GM19468 (cell line): ENCODE measurements around the gene NOS1AP.

Experiments
- ATAC-seq: cut with Tn5 transposase; IDR thresholded peaks from one replicate; pipeline ENCODE4 v1.9.1; 2021; ENCODE audit warnings: mild to moderate bottlenecking, moderate library complexity, moderate number of reproducible peaks; ENCODE audit not compliant: unreplicated experiment; ENCODE audit errors: extremely low read depth

NOS1AP gene

DNA sequence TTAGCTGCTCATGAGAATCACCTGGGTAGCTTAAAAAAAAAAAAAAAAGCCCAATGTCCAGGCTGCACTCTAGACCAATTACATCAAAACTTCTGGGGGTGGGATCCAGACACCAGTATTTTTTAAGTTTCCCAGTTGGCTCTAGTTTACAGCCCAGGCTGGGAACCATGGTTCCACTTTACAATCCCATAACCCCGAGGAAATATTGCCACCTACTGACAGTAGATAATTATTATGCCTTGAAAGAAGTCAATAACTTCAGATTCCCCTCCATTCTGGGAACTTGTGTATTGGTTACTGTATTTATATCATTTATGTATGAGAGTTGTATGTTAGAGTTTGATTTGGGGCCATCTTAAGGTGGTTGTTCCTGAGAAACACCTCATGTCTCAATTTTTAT is 207.0 kb downstream of the NOS1AP start:
- ATAC-seq = no peak

DNA sequence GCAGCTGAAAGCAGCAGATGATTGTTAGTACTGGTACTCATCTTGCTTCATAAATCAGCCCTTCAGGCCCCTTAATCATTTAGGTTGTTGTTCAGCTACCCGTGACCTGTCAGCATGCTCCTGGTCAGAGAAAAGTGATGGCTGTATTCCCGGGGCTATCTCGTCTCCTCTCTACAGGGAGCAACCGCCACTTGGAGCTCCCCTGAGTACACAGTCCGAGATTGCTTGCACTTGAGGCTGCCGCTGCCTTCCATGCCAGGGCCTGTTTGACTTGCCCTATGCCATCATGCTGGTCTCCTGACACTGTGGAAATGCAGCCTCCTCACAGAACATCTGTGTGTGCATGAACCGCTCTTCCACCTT is 209.6 kb downstream of the NOS1AP start:
- ATAC-seq = no peak

DNA sequence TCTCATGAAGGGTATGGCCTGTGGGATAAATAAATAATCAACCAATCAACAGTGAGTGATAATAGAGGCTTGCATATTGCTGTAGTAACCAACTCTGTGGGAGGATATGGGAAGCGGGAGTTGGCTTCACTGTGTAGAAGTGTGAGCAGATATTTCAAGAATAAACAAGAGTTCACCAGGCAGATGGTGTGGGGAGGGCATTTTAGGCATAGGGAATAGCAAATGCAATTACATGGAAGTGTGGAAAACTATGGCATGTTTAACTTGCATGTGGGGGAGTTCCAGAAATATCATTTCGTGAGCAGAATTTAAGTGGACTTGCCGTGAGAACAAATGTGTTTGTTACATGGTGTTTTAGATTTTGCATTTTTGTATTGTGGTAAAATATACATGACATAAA is 211.9 kb downstream of the NOS1AP start:
- ATAC-seq = no peak

DNA sequence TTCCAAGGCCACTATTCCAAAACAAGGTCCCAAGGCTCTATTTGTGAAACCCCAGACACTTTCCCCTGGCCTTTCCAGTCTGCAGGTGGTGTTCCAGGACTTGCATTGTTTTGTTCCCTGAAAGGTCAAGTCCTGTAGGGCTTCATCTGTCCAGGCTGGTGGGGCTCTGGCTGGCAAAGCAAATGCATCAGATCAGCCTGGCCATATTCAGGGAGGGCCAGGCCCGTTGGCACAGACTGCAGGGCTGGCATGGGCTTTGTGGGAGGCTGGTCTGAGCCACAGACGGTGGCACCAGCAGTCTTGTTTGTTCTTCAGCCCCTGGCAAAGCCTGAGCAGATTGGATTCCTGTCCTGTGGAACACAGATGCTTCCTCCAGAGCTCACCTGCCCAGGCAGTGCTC is 214.2 kb downstream of the NOS1AP start:
- ATAC-seq = no peak

DNA sequence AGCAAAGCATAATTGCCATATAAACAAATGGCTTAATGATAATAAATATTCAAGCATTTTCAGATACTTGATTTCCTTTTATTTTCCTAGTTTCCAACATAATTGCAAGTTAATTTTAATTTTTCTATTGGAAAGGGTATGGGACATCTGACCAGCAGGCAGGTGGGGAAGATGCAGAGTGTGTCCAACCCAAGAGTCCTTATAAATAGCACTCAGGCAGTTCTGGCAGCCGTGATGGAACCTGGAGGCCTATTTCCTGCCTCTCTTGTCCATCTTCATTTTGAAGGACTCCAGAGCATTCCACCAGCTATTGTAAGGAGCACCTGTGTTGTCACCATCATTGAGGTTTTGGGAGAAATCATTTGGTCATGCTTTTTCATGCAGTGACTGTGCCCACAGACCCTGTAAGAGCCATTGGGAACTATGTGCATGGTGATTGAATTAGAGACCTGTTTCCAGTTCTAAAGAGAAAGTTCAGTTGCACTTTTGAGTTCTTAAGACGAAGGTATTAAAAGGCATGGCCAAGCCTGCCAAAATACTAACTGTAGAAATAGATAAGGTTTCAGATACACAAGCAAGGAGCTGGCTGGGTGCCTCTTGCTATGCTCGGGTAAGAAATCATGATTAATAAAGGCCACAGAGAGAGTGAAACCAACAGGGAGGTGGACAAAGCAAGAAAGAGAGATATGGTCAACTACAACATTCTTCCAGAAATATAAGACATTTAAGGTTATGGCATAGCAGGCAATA is 214.9 kb downstream of the NOS1AP start:
- ATAC-seq = no peak

DNA sequence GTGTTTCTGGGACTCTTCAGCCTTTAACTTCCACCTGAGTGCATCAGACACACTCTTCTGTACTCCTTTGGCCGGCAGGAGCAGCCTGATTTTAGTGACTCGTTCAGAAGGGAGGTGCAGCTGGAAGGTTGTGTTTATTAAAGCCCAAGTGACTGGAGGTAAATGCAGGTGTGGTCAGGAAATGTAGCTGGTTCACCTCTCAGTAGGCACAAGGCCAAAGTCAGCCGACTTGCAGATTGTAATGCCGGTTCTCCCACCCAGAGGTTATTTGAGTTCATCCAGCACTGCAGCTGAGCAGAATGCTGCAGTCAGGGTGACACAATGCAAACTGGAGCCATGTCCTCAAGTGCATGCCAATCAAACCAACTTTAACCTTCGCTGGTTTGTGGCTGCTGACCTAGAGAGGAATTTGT is 215.7 kb downstream of the NOS1AP start:
- ATAC-seq = no peak

DNA sequence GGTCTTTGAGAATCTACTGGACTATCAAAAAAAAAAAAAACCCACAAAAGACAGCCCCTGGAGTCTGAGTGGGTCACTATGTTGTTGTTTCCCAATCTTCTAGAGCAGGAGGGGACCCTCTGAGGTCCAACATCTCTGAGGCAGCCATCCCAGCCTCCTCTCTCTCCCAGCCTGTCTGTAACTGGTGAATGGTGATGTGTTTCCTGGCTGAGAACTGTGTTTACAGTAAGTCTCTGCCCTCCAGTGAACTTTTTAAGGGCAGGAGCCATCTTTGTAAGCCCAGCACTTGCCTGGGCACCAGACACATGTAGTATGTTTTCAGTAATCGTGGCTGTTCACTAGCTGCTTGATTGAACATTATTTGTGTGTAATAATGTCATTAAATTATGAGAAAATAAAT is 221.5 kb downstream of the NOS1AP start:
- ATAC-seq = no peak

DNA sequence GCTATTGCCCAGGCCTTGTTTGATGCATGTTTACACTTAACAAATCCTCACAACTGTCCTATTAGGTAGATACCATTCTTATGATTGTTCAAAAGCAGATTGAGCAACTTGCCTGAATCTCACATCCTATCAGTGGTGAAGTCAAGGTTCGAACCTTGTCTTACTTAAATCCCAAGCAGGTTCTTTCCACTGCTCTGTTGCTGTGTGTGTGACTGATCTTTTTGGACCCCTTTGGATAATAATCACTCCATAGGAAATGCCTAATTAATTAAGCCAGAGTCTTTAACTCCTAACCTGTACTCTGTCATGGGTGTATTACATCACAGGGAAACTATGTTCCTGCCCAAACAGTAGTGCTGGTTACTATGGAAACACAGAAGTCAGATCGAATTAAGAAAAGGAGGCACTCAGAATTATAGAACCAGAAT is 222.9 kb downstream of the NOS1AP start:
- no peak for ATAC-seq

DNA sequence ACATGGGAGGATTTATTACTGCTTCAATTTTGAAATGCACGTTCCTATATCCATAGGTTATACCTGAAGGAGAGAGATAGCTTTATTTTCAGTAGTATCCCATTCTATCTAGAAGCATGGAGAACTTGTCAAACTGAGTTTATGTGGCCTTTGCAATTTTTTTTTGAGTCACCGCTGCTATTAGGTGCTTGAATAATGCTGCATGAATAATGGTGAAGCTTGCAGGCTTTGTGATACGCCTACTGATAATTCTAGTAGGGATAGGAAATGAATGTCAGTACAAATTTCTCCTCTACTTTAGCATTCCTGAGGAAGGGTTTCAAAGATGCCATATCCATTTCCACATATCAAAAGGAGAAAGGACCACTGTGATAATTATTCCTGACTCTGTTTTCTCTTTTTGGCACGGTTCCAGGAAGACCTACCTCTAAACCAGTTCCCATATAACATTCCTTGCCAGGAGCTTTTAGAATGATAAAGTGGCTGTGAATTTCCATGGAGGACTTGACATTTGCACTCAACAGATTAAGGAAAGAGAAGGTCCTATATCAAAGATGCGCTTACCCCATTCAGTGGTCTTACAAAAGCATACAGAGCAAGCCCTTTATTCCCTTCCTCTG is 223.7 kb downstream of the NOS1AP start:
- ATAC-seq = no peak

DNA sequence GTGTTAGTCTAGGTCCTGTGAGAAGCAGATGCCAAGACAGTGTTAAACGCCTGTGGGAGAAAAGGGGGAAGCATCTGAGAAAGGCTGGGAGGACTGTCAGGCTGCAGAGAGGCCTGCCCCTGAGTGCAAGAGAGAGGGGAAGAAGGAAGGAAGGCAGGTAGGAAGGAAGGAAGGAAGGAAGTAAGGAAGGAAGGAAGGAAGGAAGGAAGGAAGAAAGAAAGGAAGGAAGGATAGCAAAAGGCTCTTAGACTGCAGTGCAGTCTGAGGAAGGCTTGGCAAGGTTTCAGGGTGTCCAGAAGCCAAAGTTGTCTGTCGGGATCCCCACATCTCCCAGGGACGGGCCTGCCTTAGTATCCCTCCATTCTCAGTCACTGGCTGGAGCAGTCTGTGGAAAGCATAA is 224.5 kb downstream of the NOS1AP start:
- ATAC-seq = no peak

DNA sequence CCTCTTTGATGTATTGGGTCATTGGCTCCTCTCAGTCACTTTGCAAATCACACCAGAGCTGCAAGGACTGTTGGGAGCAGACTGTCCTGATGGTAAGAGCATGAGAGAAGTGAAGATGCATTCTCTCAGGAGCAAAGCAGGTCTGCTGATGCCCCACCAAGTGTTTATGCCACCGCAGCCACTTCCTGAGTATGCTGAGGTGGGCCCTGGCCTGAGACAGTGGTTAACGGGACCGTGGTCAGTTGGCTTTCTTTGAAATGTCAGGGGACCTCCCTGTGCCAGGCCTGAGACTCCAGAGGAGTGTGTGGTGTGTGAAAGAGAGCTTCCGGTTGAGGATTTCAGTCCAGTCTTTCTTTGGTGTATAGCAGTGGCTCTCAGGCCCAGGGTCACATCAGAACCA is 227.7 kb downstream of the NOS1AP start:
- ATAC-seq = no peak

DNA sequence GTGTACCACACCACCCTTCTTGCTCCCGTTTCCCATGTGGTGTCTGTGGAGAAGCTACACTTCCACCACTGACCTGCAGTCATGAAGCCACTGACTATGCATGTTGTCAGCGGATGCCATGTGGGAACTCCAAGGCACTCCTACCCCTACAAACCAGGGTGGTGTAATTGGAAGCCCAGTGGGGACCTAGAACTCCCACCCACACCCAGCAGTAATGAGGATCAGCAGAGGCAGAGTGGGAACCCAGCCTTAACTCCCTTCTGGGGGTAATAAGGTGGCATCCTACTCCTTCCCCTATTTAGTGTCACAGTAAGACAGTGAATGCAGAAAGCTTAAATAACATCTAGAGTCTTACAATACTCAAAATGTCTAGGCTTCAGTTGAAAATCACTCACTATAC is 228.8 kb downstream of the NOS1AP start:
- ATAC-seq = no peak

DNA sequence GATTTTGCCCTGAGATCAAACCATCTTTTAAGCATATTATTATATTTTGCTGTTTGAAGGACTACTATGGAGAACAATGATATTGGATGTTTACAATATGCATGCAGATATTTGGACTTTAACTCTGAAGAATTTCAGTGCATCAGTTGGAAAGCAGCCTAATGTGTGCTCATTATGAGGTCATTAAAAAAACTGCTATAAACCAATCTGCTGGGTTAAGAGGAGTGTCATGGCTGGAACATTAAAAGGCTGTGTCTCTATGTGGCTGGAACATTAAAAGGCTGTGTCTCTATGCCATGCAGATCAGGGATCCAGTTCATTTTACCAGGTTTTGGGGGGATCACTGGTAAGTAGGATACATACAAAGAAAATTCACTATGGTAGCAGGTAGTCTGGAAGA is 229.5 kb downstream of the NOS1AP start:
- no peak for ATAC-seq

DNA sequence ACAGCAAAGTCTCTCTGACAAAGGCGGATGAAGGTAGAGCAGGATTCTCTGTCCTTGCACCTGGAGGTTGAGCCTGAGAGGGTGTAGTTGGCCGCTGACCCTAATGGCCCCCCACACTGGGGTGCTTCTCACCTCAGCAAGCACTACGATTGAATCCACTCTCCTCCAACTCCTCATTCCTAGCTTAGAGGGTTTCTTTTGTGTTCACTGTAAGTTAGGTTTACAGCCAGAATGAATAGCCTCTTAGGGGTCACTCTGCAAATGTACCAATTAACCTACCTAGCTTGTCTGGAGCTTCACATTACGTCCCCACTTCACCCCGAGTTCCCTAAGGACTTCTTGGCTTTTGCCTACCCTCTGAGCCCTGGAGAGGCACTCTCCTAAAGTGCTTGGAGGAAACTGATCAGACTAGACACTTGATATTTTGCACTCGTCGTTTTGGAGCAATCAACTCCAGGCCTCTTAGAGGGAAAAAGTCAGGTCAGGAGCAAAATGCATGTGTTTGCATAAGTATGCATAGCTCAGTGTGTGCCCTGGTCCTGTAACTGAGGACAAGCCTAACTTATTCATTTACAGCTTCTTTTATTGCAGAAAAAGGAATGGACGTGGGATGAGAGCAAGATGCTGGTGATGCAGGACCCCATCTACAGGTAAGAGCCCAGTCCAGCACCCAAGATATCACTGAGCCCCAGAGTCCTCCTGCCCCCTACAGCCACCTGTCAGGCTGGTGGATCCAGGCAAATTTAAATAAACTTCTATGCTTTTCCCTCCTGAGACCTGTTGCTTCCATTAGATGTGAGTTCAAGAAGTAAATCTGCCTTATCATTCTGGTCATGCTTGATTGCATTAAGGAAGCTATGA is 230.8 kb downstream of the NOS1AP start:
- no peak for ATAC-seq

DNA sequence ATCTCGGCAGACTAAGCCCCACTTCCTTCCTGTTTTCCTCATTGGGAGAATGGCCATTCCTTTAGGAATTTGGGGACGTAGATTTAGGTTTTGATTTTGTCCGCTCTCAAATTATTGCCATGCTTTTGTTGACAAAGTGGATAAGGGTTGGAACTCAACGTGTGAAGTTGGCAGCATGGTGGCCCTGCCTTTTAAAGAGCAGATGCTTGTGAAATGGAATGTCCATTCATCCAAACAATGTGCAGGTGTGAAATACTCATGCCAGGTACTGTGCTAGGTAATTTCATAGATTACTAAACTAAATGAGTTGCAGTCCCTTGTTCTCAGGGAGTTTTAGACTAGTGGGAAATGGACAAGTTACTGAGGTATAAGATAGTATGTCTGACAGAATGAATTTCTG is 232.2 kb downstream of the NOS1AP start:
- no peak for ATAC-seq

DNA sequence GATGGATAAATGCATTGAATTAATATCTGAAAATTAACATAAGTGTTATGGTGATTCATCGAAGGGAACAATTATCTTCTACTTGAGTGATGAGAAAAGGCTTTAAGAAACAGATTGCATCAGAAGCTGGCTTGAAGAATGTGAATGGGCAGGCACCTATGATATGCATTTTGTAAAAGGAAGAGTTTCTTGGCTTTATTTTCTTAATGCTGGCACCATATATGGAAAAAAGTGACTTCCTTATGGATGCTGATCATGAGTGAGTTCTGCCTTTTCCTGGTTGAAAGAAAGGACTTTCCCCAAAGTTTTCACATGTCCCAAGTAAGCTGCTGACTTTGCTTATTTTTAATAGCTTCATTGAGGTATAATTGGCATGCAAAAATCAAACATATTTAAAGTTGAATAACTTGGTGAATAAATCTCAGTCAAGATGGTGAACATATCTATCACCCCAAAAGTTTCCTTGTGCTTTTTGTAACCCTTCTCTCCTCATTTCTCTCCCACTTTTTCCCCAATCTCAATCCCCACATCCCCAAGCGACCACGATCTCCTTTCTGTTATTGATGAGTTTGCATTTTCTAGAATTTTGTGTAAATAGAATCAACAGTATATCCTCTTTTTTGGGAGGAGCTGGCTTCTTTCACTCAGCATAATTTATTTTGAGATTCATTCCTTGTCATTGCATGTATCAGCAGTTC is 233.0 kb downstream of the NOS1AP start:
- ATAC-seq = no peak

DNA sequence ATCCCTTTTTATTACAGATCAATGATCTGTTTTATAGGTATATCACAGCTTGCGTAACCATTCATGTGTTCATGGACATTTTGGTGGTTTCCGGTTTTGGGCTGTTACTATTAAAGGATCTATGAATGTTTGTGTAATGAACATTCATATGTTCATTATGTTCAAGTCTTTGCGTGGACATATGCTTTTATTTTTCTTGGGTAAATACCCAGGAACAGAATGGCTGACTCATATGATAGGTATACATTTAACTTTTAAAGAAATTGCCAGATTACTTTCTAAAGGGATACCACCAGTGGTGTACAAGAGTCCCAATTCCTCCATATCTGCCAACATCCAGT is 233.5 kb downstream of the NOS1AP start:
- ATAC-seq = no peak

DNA sequence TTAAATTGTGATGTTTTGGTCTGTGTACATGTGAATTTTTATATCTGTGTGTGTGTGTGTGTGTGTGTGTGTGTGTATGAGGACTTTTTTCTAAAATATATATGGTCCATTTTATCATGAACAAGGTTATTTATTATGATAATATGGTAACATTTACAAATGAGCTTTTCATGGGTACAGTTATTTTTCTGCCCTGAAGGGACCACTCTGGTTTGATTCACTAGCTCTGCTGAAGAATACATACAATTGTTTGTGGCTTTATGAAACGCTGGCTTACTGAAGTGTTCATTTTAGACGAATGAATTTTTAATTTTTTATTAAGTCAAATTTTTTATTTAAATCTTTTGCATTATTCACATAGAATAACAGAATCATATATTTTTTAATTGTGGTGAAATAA is 235.2 kb downstream of the NOS1AP start:
- ATAC-seq = no peak

DNA sequence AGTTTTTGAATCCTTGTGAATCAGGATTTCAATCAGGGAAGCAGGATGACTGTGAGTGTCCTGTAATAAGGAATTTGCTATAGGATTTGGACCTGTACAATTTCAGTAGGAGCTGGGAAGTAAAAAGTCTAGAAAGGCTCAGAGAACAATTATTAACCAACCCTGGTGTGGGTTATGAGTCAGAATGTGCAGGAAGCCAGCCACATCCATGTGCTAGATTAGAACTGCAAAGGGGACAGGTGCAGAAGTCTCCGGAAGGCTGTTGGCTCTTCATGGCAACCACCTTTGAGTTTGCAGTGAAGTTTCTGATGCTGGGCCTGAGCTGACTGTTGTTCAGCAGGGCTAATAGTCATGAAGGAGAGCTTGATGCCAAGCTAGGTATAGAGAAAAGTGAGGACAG is 236.5 kb downstream of the NOS1AP start:
- peak; percentile 44 for ATAC-seq

DNA sequence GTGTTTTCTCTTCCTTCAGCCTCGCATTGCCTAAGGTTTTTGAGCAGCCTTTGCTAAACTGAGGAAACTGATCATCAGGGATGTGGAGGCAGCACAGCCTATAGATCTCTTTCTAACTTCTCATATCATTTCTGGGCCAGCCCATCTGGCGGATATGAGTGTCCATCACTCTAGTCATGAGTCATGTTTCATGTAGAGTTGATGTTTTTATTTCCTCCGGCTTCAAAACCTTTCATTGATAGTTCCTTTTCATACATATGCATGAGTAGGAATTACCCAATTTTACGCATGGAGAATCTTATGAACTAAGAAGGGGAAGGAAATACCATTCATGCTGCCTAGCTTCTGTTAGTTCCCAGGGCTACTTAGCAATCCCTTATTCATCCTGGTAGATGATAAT is 240.8 kb downstream of the NOS1AP start:
- peak; percentile 25 for ATAC-seq

DNA sequence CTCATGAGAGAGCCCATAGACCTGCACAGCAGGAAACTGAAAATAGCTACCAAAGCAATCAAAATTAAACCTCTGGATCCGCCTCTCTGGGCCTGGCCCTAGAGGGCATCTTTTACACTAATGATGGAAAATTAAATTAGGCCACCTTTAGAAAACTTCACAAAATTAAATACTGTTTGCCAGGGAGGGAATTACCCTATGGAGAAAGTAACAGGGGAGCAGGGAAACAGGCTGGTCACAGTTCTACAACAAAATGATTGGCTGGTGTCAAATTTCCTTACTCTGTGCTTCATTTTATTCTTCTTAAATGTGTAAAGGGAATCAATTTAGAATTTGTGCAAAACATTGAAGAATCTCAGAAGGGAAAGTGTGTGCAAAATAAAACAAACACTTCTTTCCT is 244.7 kb downstream of the NOS1AP start:
- ATAC-seq = no peak
